Cardiac septum (tissue), 1 donor: ENCODE results near the gene ZSWIM8. TPM values are rescaled to one million over a fixed set of nuclear protein-coding genes. Genes with fewer than 3 reads are reported as not detected.

Source experiments
- DNase-seq: peaks from one replicate; pipeline ENCODE4 v3.0.0-alpha.2; 2020; ENCODE audit warnings: low spot score
- intact Hi-C: fragments of 100-400 bp; cut with DNase I; formaldehyde crosslinking; loops from one replicate; pipeline ENCODE4 v1.14.0; 2022
- total RNA-seq: library from RNA; stranded (reverse); fragmentation: NEBNext Ultra II Directional; extraction: Animal tissue kit (Norgen Biotek cat#: 25700); gene quantifications from one replicate; pipeline ENCODE4 v1.2.1, GENCODE V29; 2021
- donor health status: DM: no; HTN: no; CAD: no.

The ZSWIM8 gene
- total RNA-seq, 1 donor from 2014 or later, result 57.1 TPM

DNA sequence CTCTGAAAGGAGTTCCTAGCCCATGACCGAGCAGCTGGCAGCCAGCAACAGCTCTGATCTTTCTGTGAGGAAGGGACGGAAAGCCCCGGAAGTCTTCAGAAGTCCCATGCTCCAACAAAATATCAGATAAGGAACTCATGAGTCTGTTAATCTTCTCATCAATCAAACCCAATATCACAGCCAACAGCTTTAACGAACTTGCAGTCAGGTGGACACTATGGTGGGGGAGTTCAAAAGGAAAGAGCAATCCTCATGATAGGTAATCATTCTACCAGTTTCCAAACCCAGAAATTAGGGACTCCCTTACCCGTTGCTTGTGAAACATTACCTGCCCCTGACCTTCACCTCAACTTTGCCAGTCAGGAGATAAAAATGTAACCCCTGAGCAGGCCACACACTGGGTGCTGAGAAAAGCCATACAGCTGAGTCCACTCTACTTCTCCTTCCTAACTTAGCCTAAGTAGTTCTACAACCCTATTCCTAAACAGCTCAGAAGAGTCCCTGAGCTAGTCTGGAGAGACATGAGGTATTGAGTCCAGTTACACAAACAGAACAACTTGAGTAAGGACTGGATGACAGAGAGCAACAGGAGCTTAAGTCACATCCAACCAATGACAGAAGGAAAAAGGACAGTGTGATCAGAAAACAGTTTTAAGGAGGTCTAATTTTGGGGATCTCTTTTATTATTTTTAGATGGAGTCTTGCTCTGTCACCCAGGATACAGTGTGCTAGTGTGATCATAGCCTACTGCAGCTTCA is 23.8 kb downstream of the ZSWIM8 start:
- no peak for DNase-seq
- intact Hi-C loops, result no loop called here

GRCh38 chr10:73810358-73810734 is 24.9 kb downstream of the ZSWIM8 start:
- DNase-seq, result no peak
- intact Hi-C loops, result loop anchor here (5.0 kb wide), 1 partner anchor 62 kb away; the partner anchor contains the start of gene CAMK2G

DNA sequence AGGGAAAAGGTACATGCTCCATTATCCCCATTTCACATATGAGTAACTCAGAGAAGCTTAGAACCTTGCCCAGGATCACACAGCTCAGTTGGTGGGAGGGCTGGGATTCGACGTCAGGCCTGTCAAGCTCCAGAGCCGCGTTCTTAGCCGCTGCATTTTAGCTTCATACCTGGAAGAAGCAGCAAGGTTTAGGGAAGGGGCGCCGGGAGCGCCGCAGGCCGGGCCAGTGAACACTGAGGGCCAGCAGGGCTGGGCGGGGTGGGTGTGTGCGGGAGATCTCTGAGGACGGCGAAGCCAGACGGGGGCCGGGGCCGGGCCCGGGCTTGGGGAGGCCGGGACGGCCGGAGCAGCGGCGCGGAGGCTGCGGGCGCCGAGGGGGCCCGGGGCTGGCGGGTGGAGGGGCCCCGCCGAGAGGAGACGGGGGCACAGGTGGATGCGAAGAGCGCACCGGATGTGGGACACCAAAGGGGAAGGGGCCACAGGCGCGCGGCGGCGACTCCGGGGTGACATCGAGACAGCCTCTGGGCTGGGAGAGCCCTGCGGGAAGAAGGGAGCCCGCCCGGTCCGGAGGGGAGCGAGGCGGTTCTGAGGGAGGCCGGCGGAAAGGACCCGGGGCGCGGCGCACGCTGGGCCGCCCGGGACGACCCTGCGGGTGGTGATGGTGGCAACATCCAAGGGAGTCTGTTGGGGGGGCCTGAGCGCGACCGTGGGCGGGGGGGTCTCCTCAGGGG is 25.5 kb downstream of the ZSWIM8 start:
- no peak for DNase-seq
- intact Hi-C loops, result loop anchor here (1.0 to 5.0 kb wide), 2 partner anchors 26 to 61 kb away; partner anchors contain the start of genes CAMK2G and ZSWIM8

GRCh38 chr10:73812657-73813056 is 27.3 kb downstream of the ZSWIM8 start:
- DNase-seq, result no peak
- intact Hi-C loops, result loop anchor here (5.0 kb wide), 1 partner anchor 60 kb away; the partner anchor contains the start of gene CAMK2G

- intact Hi-C loops, result loop anchor here (5.0 kb wide), 1 partner anchor 59 kb away; the partner anchor contains the start of gene CAMK2G
- no peak for DNase-seq
These were observed 27.9 kb downstream of the ZSWIM8 start for GRCh38 chr10:73813333-73813732.

GRCh38 chr10:73814276-73814895 is 29.0 kb downstream of the ZSWIM8 start:
- intact Hi-C loops, result loop anchor here (5.0 kb wide), 1 partner anchor 58 kb away; the partner anchor contains the start of gene CAMK2G
- no peak for DNase-seq

DNA sequence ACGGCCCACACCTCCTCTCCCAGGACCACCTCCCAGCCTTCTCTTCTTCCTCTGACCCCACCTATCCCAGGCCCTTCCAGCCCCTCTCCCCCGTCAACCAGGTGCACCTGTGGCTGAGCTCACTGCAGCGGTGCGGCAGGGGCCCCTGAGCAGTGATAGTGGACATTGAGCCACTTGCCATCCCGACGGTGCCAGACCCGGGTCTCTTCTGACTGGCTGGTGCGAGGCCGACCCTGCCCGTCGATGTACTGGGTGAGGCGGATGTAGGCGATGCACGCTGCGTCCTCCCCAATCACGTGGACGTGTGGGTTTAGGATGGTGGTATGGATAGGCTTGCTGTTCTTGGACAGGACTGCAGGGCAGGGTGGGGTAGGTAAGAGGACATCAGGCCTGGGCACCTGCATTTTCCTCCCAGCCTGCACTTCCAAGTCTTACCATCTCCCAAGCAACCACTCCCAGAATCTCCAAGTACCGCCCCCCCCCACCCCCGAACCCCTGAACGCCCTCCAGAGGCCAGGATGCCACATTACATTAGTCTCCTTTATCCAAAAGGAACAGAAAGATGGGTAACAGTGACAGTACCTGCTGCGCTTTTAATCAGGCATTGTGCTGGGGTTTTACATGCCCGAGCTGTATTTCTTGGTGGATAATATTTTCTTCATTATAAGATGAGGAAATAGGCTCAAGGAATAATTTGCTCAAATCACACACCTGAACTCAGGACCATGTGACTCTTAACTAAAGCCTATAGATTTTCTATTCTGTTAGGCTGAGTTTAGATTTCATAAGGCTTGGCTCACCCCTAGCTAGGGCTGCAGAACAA is 29.7 kb downstream of the ZSWIM8 start:
- DNase-seq, result no peak
- intact Hi-C loops, result loop anchor here (5.0 kb wide), 1 partner anchor 57 kb away; the partner anchor contains the start of gene CAMK2G

DNA sequence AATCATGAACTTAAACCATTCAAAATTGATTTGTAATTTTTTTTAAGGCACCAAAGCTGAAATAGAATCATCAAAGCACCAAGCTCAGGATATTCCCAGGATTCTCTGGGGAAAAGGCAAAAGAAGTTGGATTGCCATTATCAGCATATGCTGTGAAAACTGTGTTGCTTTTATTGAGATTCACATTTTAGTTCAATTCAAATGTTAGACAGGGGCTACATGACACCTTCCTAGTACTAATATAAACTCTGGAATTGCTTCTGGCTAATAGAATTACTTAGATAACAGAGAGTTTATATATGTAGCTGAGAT is 30.3 kb downstream of the ZSWIM8 start:
- intact Hi-C loops, result no loop called here
- DNase-seq, result no peak

DNA sequence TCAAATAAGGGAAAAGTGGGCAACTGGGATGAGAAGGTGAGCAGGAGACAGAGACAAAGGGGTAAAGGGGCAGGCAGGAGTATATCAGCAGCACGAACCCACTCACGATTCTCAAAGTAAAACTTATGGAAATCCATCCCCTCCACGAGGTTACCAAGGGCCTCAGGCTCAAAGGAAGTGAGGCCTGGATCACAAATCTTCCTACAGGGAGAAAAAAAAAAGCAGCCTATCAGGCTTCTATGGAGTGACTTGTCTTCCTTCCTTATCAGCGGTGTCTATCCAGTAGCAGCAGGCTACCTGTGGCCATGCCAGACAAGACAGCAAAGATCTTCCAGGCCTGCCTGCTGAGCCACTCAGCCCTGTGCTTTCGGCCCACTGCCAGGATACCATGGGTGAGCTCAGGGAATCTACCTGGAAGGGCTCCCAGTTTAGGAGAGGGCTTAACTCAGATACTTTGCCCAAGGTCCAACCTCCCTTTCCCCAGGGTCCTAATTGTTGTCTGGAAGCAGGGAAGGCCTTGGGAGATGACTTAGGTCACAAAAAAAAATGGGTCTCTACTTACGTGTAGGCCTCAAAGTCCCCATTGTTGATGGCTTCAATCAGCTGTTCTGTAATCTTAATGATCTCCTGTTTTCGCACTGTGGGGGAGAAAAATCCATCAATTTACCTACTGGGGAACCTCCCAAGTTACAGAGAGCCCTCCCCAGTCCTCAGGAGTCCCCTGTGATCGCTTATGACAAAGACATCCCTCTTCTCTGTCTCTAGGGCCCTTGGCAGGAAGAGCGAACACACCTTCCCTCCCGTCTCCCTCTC is 31.7 kb downstream of the ZSWIM8 start:
- DNase-seq, result no peak
- intact Hi-C loops, result no loop called here

GRCh38 chr10:73817826-73818225 is 32.4 kb downstream of the ZSWIM8 start:
- no peak for DNase-seq
- intact Hi-C loops, result no loop called here

- intact Hi-C loops, result no loop called here
- DNase-seq, result no peak
These were observed 33.0 kb downstream of the ZSWIM8 start for GRCh38 chr10:73818402-73818801.

DNA sequence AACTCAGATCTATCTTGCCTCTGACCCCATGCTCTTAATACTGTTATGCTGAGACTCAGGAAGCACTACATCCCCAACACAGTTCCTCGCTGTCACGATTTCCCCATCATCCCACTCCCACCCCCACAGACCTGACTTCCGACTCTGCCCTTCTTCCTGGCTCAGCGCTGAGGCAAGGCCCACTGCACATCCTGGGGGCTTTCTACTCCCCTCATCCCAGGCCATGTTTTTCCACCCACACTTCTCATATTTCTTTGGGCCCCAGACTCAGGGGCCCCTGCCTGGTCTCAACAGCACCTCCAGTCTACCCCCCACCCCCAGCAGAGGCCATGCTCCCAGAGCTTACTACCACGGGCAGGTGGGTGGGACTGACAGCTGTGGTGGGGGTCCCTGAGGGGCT is 33.7 kb downstream of the ZSWIM8 start:
- DNase-seq, result no peak
- intact Hi-C loops, result no loop called here

- no peak for DNase-seq
These were observed 34.2 kb downstream of the ZSWIM8 start for GRCh38 chr10:73819513-73820093.

DNA sequence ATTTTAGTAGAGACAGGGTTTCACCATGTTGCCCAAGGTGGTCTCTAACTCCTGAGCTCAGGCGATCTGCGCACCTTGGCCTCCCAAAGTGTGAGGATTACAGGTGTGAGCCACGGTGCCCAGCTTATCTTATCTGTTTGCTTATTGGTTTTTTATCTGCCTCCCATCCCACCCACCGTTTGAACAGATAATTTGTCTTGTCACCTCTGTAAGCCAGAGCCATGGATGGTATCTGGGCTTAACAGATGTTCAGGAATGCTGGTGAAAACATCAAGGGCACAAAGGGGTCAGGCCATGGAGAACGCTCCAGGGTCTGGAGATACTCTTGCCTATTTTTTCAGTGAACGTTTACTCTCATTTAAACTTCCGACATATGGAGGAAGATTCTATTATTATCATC is 38.0 kb downstream of the ZSWIM8 start:
- intact Hi-C loops, result no loop called here
- DNase-seq, result no peak

More at GRCh38 chr10:73819513-73820093, 34.2 kb downstream of the ZSWIM8 start:
- intact Hi-C loops, result no loop called here

- no peak for DNase-seq
- intact Hi-C loops, result no loop called here
These were observed 38.8 kb downstream of the ZSWIM8 start for GRCh38 chr10:73824146-73824725.

DNA sequence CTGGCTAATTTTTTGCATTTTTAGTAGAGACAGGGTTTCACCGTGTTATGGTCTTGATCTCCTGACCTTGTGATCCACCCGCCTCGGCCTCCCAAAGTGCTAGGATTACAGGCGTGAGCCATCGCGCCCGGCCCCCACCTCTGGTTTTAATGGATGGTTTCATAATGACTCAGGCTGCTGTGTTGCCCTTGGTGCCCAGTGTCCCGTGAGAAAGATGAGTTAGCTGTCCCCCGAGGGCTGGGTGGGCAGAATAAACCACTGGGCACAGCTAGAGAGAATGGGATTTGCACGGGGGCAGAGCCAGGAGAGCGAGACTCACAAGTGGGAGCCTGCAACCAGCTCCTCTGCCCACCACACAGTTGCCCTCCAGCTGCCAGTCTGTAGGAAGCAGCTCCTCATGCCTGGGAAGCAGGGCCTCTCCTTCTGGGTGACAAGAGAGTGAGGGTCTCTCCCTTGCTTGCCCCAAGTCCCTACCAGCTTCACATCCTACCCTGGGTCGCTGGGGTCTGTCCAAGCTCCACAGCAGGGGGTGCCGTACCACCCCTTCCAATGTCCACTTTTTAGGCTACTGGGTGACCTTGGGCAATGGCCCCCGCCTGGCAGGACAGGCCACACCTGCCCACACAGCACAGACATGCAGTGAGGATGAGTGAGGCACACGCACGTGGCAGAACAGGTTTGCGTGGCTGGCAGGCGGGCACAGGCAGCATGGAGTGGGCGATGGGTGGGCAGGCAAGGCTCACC is 42.1 kb downstream of the ZSWIM8 start:
- DNase-seq, result no peak
- intact Hi-C loops, result no loop called here

DNA sequence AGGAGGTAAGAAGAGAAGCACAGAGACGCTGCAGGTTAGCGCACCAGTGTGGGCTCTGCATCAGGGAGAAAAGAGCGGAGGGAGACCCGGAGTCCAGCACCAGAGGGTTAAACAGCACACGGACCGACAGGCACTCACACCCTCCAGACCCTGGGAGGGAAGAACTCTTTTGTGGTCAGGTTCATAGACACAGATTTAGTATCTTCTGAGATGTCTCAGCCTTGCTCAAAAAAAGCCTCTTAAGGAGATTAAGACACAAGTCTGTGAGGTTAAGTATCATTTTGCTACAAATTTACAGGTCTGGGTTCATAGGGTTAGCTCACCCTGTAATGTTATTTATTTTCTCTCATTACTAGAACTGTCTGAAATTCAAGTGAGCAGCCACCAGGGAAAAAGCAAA is 42.8 kb downstream of the ZSWIM8 start:
- no peak for DNase-seq
- intact Hi-C loops, result no loop called here
